Right forelimb (tissue), 1 donor: ENCODE data around the gene SESTD1.
"Not testable (repeated sequence)": the region's sequence is repeated elsewhere in the genome, so short reads cannot be mapped to it uniquely, and the experiment has no call there.

ENCODE experiments used
- DNase-seq: peaks from one replicate; pipeline ENCODE4 v3.0.0-alpha.2; 2018

SESTD1 gene

GRCh38 chr2:179237209-179237946 lies 27.3 kb downstream of the SESTD1 start:
- DNase-seq: no peak

DNA sequence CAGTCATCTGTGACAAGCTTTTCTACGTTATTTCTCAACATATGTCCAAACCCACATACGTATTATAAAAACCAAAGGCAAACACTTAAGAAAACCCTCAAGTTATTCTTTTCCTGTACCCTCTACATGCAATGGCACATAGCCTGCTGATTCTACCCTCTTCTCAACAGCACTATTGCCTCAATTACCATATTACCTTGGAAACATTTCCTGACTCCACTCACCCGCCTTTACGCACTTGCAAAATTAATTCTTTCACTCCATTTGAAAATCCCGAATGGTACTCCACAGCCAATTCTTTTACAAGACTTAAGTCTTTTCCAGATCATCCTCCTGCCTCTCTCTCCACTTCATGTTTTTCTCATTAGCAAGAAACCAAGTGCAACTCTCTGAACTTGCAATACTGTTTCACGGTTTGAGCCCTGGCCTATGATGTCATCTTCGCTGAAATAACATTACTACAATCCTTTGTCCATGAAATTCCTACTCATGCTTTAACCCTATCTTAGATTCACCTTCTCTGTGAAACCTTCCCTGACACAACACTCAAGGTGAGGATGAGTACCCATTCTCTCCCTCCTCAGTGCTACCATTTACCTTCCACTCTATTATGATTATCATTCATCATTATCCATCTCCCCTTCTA lies 29.0 kb downstream of the SESTD1 start:
- no peak for DNase-seq

DNA sequence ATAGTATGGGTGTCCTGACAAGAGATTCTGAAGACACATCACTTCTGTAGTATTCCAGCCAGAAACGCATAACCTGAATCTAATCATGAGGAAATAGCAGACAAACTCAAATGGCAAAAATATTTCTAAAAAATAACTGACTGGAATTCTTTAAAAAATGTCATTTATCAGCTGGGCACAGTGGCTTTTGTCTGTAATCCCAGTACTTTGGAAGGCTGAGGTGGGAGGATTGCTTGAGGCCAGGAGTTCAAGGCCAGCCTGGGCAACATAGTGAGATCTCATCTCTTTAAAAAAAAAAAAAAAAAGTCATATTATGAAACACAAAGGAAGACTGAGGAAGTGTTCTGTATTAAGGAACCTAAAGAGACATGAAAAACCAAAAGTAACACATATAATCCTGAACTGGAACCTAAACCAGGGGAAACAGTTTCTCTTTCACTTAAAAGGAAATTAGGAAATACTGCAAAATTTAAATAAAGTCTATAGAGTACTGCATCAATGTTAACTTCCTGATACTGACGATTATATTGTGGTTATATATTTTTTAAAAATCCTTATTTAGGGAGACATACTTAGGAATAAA lies 29.9 kb downstream of the SESTD1 start:
- DNase-seq: no peak

DNA sequence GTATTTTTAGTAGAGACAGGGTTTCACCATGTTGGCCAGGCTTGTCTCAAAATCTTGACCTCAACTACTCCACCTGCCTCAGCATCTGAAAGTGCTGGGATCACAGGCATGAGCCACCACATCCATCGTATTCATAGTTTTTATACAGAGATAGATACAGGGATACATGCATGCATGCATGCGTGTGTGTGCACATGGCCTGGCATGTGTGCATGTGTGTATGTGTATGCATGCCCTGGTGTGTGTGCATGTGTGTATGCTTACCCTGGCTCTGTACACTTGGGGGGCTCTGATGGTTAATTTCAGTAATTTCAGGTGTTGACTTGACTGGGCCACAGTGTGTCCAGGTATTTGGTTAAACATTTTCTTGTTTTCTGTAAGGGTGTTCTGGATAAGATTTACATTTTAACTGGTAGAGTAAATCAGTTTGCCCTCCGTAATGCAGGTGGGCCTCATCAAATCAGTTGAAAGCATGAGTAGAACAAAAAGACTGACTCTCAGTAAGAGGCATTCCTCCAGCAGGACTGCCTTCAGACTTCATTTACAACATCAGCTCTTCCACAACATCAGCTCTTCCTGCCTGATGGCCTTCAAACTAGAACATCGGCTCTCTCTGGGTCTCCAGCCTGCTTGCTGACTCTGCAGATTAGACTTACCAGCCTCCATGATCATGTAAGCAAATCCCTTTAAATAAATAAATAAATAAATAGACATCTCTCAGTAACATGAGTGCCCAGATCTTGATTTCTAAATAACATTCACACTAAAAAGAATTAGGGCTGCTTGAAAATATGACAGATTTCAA lies 30.8 kb downstream of the SESTD1 start:
- DNase-seq: no peak

GRCh38 chr2:179233083-179233490 lies 31.5 kb downstream of the SESTD1 start:
- DNase-seq: no peak

GRCh38 chr2:179226961-179227259 lies 37.7 kb downstream of the SESTD1 start:
- DNase-seq: no peak

- DNase-seq: no peak
Observed at GRCh38 chr2:179226203-179226960, 38.2 kb downstream of the SESTD1 start.

GRCh38 chr2:179224361-179224760 lies 40.3 kb downstream of the SESTD1 start:
- DNase-seq: no peak

GRCh38 chr2:179222076-179222475 lies 42.6 kb downstream of the SESTD1 start:
- no peak for DNase-seq

GRCh38 chr2:179218848-179219594 lies 45.6 kb downstream of the SESTD1 start:
- peak; percentile 71 for DNase-seq

DNA sequence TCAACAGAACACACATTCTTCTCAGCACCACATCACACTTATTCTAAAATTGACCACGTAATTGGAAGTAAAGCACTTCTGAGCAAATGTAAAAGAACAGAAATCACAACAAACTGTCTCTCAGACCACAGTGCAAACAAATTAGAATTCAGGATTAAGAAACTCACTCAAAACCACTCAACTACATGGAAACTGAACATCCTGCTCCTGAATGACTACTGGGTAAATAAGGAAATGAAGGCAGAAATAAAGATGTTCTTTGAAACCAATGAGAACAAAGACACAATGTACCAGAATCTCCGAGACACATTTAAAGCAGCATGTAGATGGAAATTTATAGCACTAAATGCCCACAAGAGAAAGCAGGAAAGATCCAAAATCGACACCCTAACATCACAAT lies 50.0 kb downstream of the SESTD1 start:
- DNase-seq: not testable (repeated sequence)

- no peak for DNase-seq
Observed at GRCh38 chr2:179211355-179211754, 53.3 kb downstream of the SESTD1 start.

- DNase-seq: not testable (repeated sequence)
Observed at GRCh38 chr2:179208277-179208676, 56.4 kb downstream of the SESTD1 start.

DNA sequence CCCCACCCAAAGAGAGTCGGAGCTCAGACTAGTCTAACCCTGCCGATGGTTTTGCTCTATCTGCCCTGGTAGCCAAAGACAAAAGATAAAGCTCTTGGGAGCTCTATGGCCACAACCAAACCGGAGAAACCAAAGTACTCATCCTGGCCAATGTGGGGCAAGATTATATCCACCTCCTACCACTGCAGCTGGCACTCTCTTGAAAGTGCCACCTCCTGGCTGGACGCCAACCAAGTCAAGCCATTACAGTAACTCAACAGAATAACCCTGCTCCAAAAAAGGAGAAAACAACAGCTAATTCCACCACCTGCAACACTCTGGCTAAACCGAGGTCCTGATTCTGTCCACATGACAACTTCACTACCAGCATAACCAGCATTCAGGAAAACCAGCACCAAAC lies 57.6 kb downstream of the SESTD1 start:
- DNase-seq: no peak

GRCh38 chr2:179201869-179202268 lies 62.8 kb downstream of the SESTD1 start:
- no peak for DNase-seq

- not testable (repeated sequence) for DNase-seq
Observed at GRCh38 chr2:179195926-179196590, 68.6 kb downstream of the SESTD1 start.

DNA sequence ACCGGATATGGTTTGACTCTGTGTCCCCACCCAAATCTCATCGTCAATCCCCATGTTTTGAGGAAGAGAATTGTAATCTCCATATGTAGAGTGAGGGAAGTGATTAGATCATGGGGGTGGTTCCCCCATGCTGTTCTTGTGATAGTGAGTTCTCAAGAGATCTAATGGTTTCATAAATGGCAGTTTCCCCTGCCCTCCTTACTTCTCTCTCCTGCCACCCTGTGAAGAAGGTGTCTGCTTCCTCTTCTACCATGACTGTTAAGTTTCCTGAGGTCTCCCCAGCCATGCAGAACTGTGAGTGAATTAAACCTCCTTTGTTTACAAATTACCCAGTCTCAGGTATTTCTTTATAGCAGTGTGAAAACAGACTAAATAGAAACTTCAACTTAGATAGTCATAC lies 69.5 kb downstream of the SESTD1 start:
- no peak for DNase-seq

- no peak for DNase-seq
Observed at GRCh38 chr2:179193759-179194394, 70.8 kb downstream of the SESTD1 start.

DNA sequence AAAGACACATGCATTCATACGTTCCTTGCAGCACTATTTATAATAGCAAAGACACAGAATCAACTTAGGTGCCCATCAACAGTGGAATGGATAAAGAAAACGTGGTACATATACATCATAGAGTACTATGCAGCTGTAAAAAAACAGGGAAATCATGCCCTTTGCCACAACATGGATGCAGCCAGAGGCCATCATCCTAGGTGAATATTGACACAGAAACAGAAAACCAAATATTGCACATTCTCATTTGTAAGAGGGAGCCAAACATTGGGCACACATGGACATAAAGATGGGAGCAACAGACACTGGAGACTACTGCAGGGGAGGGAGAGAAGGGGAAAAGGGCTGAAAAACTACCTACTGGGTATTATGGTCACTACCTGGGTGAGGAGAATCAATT lies 73.5 kb downstream of the SESTD1 start:
- DNase-seq: no peak

DNA sequence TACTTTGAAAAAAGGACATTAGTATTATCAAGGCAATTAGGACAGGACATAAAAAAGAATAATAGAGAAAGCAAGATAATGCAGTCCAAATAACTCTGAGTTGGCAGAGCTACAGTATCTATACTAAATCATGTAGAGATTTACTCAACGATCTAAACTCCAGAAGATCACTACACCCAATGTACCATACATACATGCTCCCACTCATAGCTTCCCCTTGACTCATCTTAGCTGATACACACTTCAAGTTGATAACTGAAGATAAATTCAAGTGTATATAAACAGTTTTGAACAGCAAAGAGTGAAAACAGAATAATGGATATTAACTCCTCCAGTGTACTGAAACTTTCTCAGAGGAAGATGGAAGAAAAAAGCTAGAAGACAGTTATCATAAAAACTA lies 78.5 kb downstream of the SESTD1 start:
- no peak for DNase-seq

GRCh38 chr2:179184610-179185009 lies 80.0 kb downstream of the SESTD1 start:
- no peak for DNase-seq
